ENCODE data around the gene HDGFL3.

The HDGFL3 gene

GRCh38 chr15:83119968-83120581, 87.5 kb downstream of the HDGFL3 start:
- Histone ChIP-seq H3K27ac (ENCODE audit: low read length) (no peak overlapping the region), H3K4me1 (ENCODE audit: control insufficient read depth, low read depth, low read length) (no peaks in the 10 kb centered on the region), H3K4me3 (ENCODE audit: low read length) (no peak overlapping the region), H3K36me3 (ENCODE audit: control insufficient read depth, low read depth, low read length) (no peaks in the 10 kb centered on the region), H3K9ac (ENCODE audit: low read length) (no peak overlapping the region), H3K27me3 (ENCODE audit: control insufficient read depth, insufficient read depth, low read length) (no peaks in the 10 kb centered on the region), H3K9me3 (ENCODE audit: control insufficient read depth, low read depth, low read length) (no peaks in the 10 kb centered on the region)

GRCh38 chr15:83118968-83119367, 88.7 kb downstream of the HDGFL3 start:
- no peak overlapping the region for H3K27ac ChIP-seq (ENCODE audit: low read length)
- no peak overlapping the region for H3K9ac ChIP-seq (ENCODE audit: low read length)
- H3K9me3 ChIP-seq (ENCODE audit: control insufficient read depth, low read depth, low read length), result no peaks in the 10 kb centered on the region
- H3K4me3 ChIP-seq (ENCODE audit: low read length), result no peak overlapping the region
- no peaks in the 10 kb centered on the region for H3K4me1 ChIP-seq (ENCODE audit: control insufficient read depth, low read depth, low read length)
- H3K27me3 ChIP-seq (ENCODE audit: control insufficient read depth, insufficient read depth, low read length), result no peaks in the 10 kb centered on the region
- H3K36me3 ChIP-seq (ENCODE audit: control insufficient read depth, low read depth, low read length), result no peaks in the 10 kb centered on the region

- H3K4me3 ChIP-seq (ENCODE audit: low read length), result no peak overlapping the region
- H3K9me3 ChIP-seq (ENCODE audit: control insufficient read depth, low read depth, low read length), result no peaks in the 10 kb centered on the region
- no peaks in the 10 kb centered on the region for H3K4me1 ChIP-seq (ENCODE audit: control insufficient read depth, low read depth, low read length)
Measured at GRCh38 chr15:83118291-83118827, 89.3 kb downstream of the HDGFL3 start.

DNA sequence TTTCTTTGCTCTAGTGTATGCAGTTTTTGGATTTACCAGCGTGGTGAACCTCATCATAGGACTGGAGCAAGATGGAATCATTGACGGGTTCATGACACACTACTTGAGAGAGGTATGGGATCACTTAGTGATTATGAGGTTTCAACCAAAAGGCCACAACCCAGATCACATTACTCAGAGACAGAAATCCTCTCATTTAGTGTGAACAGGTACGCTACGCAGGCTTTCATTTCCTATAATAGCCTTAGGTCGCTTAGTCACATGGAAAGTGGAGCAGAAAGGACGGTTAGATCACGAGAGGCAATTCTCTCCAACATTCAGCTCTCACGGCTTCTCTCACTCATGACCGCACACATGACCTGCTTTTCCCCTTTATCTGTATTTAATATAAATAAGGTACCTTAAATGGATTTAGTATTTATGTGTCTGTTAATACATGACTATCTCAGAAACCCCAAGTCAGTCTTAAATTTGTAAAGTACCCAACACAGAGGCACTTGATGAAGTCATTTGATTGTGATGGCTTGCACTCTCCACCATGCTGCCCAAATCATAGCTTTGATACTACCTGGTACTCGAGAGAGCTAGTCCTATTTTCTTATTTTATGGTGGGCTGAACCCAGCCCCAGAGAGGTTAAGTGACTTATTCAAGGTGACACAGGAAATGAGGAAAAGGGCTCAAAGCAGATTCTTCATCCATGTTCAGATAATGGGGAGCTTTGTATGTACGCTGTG, 91.6 kb downstream of the HDGFL3 start:
- Histone ChIP-seq H3K36me3 (ENCODE audit: control insufficient read depth, low read depth, low read length) (no peaks in the 10 kb centered on the region), H3K4me1 (ENCODE audit: control insufficient read depth, low read depth, low read length) (no peaks in the 10 kb centered on the region), H3K27ac (ENCODE audit: low read length) (no peak overlapping the region), H3K4me3 (ENCODE audit: low read length) (no peak overlapping the region), H3K27me3 (ENCODE audit: control insufficient read depth, insufficient read depth, low read length) (no peaks in the 10 kb centered on the region), H3K9ac (ENCODE audit: low read length) (no peak overlapping the region), H3K9me3 (ENCODE audit: control insufficient read depth, low read depth, low read length) (no peaks in the 10 kb centered on the region)

More at GRCh38 chr15:83118291-83118827, 89.3 kb downstream of the HDGFL3 start:
- no peak overlapping the region for H3K27ac ChIP-seq (ENCODE audit: low read length)
- H3K27me3 ChIP-seq (ENCODE audit: control insufficient read depth, insufficient read depth, low read length), result no peaks in the 10 kb centered on the region
- H3K9ac ChIP-seq (ENCODE audit: low read length), result no peak overlapping the region
- no peaks in the 10 kb centered on the region for H3K36me3 ChIP-seq (ENCODE audit: control insufficient read depth, low read depth, low read length)

DNA sequence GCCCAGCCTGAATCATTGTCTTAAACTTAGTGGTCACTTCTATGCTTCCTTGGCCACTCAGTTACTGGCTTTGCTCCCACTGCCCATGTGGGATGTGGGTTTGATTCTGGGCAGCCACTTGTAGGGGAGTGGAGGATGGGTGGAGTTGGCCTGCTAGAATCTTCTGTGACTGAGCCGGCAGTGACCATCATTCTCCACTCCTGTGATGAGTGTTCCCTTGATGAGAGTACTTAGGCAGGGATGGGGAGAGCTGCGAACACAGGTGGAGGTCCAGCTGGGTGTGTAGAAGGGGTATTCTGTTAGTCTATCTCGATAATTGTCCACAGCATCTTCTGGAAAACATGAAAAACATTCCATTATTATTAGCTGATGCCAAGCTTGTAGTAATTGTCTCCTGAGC, 92.2 kb downstream of the HDGFL3 start:
- Histone ChIP-seq H3K27ac (ENCODE audit: low read length) (no peak overlapping the region), H3K36me3 (ENCODE audit: control insufficient read depth, low read depth, low read length) (no peaks in the 10 kb centered on the region), H3K9me3 (ENCODE audit: control insufficient read depth, low read depth, low read length) (no peaks in the 10 kb centered on the region), H3K4me3 (ENCODE audit: low read length) (no peak overlapping the region), H3K9ac (ENCODE audit: low read length) (no peak overlapping the region), H3K27me3 (ENCODE audit: control insufficient read depth, insufficient read depth, low read length) (no peaks in the 10 kb centered on the region), H3K4me1 (ENCODE audit: control insufficient read depth, low read depth, low read length) (no peaks in the 10 kb centered on the region)

DNA sequence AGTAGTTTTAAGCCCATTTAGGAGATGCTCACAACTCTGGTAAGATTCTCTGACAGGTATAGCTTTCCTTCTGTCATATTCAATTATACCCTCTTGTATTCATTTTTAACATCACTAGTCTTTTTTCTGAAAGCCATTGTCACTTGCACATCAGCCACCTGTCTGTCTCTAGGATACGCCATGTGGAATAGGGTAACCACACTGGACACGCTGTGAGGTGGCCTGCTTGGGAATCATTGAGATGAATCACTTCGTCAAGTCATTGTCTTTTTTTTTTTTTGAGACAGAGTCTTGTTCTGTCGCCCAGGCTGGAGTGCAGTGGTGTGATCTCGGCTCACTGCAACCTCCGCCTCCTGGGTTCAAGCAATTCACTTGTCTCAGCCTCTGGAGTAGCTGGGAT, 92.8 kb downstream of the HDGFL3 start:
- no peak overlapping the region for H3K9ac ChIP-seq (ENCODE audit: low read length)
- H3K36me3 ChIP-seq (ENCODE audit: control insufficient read depth, low read depth, low read length), result no peaks in the 10 kb centered on the region
- H3K27me3 ChIP-seq (ENCODE audit: control insufficient read depth, insufficient read depth, low read length), result peaks cover 1% of the 10 kb centered on the region
- H3K4me3 ChIP-seq (ENCODE audit: low read length), result no peak overlapping the region
- no peak overlapping the region for H3K27ac ChIP-seq (ENCODE audit: low read length)
- no peaks in the 10 kb centered on the region for H3K4me1 ChIP-seq (ENCODE audit: control insufficient read depth, low read depth, low read length)
- no peaks in the 10 kb centered on the region for H3K9me3 ChIP-seq (ENCODE audit: control insufficient read depth, low read depth, low read length)

DNA sequence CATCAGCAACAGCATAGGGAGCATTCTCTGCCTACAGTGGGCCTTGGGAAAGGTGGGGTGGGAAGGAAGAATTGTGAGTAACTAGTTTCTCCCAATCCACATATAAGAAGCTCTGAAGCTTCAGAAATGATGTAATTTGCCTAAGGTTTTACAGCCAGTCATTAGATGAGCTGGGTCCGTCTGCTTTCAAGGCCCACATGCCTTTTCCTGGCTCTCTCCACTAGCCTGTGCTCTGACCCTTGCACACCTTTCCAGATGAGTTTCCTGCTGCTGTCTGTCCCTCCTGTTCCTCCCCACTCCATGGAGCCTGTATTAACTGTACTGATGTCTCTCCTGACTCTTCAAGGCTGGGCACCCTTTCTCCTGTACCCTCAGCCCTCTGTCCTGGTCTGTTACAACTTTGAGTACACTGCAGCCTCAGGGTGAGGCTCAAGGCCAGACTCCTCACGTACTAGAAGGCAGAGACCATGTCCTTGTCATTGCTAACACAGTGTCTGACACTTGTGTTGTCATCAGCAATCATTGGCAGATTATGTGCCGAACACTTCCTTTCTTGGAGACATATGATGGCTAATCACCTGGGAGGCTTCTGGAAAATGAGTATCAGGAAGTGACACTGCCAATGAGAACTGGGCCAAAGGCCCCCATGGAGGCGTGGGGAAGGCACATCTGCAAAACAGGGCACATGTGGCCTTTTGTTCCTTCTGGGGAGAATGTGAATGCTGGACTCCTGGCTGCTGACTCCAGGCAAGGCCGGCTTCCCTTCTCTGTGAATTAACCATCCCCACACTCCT, 93.5 kb downstream of the HDGFL3 start:
- Histone ChIP-seq H3K9ac (ENCODE audit: low read length) (no peak overlapping the region), H3K9me3 (ENCODE audit: control insufficient read depth, low read depth, low read length) (no peaks in the 10 kb centered on the region), H3K4me1 (ENCODE audit: control insufficient read depth, low read depth, low read length) (no peaks in the 10 kb centered on the region), H3K27ac (ENCODE audit: low read length) (no peak overlapping the region), H3K4me3 (ENCODE audit: low read length) (no peak overlapping the region), H3K36me3 (ENCODE audit: control insufficient read depth, low read depth, low read length) (no peaks in the 10 kb centered on the region), H3K27me3 (ENCODE audit: control insufficient read depth, insufficient read depth, low read length) (peaks cover 9% of the 10 kb centered on the region)

DNA sequence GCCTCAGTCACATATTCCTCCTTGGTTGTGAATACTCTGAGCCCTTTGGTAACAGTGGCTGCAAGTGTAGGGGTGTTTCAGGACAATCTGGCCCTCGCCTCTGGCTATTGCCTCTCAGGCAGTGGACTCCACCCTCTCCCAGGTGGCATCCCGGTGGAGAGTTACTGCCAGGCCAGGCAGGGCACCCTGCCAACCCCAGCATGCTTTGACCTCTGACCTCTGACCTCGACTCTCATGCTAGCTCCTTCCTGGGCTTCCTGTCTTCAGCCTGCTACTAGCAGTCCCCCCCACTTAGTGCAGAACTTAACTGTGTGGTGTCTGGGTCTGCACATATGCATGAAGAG, 94.7 kb downstream of the HDGFL3 start:
- H3K27ac ChIP-seq (ENCODE audit: low read length), result no peak overlapping the region
- no peaks in the 10 kb centered on the region for H3K4me1 ChIP-seq (ENCODE audit: control insufficient read depth, low read depth, low read length)
- H3K36me3 ChIP-seq (ENCODE audit: control insufficient read depth, low read depth, low read length), result no peaks in the 10 kb centered on the region
- no peak overlapping the region for H3K4me3 ChIP-seq (ENCODE audit: low read length)
- H3K27me3 ChIP-seq (ENCODE audit: control insufficient read depth, insufficient read depth, low read length), result peaks cover 21% of the 10 kb centered on the region
- no peaks in the 10 kb centered on the region for H3K9me3 ChIP-seq (ENCODE audit: control insufficient read depth, low read depth, low read length)
- no peak overlapping the region for H3K9ac ChIP-seq (ENCODE audit: low read length)

DNA sequence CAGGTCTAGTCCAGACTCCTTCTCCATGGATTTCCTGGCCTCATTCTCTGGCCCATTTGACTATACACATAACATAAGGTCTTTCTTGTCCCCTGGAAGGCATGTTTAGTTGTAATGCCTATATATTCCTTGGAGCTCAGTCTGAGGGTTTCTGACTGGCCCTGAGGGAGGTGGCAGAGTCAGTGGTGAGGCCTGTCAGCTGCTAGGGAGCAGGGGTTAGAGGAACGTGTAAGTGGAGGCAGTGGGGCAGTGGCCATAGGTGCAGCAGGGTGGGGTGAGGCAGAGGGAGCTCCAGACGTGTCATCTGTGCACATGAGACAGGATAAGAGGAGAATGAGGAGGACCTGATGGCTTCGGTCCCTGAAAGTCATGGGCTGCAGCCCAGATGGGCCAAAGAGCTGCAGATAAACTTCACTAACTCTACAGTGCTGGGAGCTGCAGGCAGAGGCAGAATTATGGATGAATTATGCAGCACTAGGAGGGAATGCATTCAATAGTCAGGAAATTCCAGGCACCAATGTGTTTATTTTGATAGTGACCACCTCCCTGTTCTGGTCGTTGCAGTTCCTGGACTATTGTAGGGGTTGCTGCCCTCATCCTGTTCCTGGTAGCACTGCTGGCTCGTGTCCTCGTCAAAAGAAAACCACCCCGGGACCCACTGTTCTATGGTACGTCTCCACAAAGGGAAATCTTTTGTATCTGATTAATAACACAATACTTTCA, 95.2 kb downstream of the HDGFL3 start:
- Histone ChIP-seq H3K4me3 (ENCODE audit: low read length) (no peak overlapping the region), H3K4me1 (ENCODE audit: control insufficient read depth, low read depth, low read length) (no peaks in the 10 kb centered on the region), H3K9me3 (ENCODE audit: control insufficient read depth, low read depth, low read length) (no peaks in the 10 kb centered on the region), H3K27ac (ENCODE audit: low read length) (no peak overlapping the region), H3K9ac (ENCODE audit: low read length) (no peak overlapping the region), H3K36me3 (ENCODE audit: control insufficient read depth, low read depth, low read length) (no peaks in the 10 kb centered on the region), H3K27me3 (ENCODE audit: control insufficient read depth, insufficient read depth, low read length) (peaks cover 26% of the 10 kb centered on the region)

- Histone ChIP-seq H3K4me1 (ENCODE audit: control insufficient read depth, low read depth, low read length) (no peaks in the 10 kb centered on the region), H3K4me3 (ENCODE audit: low read length) (no peak overlapping the region), H3K27me3 (ENCODE audit: control insufficient read depth, insufficient read depth, low read length) (peaks cover 37% of the 10 kb centered on the region), H3K36me3 (ENCODE audit: control insufficient read depth, low read depth, low read length) (no peaks in the 10 kb centered on the region), H3K27ac (ENCODE audit: low read length) (no peak overlapping the region), H3K9ac (ENCODE audit: low read length) (no peak overlapping the region), H3K9me3 (ENCODE audit: control insufficient read depth, low read depth, low read length) (no peaks in the 10 kb centered on the region)
Measured at GRCh38 chr15:83111149-83111548, 96.5 kb downstream of the HDGFL3 start.

DNA sequence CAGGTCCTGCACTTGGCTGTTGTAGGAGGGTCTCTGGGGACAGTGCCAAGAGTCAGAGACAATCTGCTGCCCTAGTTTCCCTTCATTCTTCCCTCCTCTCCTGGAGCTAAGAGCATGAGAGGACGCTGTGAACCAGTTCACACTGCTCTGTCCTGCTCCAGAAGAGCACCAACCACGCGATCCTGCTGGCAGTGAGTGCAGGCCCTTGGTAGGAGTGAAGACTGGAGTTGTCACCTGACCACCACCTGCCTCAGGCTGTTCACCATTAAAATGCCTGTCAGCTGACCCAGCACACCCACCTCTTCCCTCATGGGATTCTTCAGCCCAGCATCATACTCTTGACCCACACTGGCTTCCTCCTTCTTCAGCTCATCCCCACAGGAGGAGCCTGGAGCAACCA, 97.2 kb downstream of the HDGFL3 start:
- Histone ChIP-seq H3K4me3 (ENCODE audit: low read length) (no peak overlapping the region), H3K27ac (ENCODE audit: low read length) (no peak overlapping the region), H3K9me3 (ENCODE audit: control insufficient read depth, low read depth, low read length) (no peaks in the 10 kb centered on the region), H3K4me1 (ENCODE audit: control insufficient read depth, low read depth, low read length) (no peaks in the 10 kb centered on the region), H3K9ac (ENCODE audit: low read length) (no peak overlapping the region), H3K27me3 (ENCODE audit: control insufficient read depth, insufficient read depth, low read length) (peaks cover 42% of the 10 kb centered on the region), H3K36me3 (ENCODE audit: control insufficient read depth, low read depth, low read length) (no peaks in the 10 kb centered on the region)
